GM19043 (cell line): ENCODE data around the gene RASSF5.

Experiments
- ATAC-seq: cut with Tn5 transposase; IDR thresholded peaks from one replicate; pipeline ENCODE4 v1.9.1; 2021; ENCODE audit warnings: low read depth; ENCODE audit not compliant: unreplicated experiment

Gene RASSF5

DNA sequence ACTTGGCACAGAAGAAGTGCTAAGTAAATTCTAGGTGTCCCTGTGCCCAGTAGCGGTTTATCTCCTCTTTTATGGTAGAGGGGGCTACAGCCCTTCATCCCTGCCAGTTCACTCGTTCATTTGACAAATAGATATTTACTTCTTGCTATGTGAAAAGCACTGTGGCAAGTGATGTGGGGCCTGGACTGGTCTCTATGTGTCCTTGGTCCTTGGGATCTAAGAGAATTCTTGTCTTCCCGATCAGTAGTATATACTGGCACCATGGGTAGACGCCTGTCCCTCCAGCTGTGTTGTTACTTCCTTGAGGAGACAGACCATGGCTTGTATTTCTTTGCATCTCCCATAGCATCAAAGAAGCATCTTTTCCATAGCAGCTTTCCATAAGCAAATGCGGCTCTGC lies 75.2 kb downstream of the RASSF5 start:
- ATAC-seq = no peak

DNA sequence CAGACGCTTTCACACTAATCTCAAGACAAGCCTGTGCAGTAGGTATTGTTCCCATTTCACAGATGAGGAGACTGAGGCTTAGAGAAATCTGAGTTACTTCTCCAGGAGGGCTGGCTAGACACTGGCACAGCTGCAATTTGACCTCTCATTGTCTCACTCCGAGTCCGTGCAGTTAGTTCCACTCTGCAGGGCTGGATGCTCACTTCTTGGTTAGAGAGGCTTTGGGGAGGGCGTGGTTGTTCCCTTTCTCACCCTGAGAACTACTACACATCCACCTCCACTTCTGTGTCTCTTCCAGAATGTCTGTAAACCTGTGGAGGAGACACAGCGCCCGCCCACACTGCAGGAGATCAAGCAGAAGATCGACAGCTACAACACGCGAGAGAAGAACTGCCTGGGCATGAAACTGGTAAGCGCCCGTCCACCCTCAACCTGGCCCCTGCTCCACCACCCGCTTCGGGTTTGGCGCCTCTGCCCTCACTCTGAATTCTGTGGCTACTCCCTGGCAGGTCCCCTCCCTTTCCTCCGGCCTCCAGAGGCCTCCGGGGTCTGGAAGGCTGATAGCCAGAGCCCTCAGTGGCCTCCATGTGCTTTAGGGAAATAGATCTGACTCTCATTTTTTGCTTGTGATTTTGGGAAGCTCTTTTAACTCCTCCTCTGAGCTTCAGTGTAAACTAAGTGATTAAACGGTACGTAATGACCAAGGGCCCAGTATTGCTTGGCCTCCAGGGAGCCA lies 75.8 kb downstream of the RASSF5 start:
- ATAC-seq = no peak

DNA sequence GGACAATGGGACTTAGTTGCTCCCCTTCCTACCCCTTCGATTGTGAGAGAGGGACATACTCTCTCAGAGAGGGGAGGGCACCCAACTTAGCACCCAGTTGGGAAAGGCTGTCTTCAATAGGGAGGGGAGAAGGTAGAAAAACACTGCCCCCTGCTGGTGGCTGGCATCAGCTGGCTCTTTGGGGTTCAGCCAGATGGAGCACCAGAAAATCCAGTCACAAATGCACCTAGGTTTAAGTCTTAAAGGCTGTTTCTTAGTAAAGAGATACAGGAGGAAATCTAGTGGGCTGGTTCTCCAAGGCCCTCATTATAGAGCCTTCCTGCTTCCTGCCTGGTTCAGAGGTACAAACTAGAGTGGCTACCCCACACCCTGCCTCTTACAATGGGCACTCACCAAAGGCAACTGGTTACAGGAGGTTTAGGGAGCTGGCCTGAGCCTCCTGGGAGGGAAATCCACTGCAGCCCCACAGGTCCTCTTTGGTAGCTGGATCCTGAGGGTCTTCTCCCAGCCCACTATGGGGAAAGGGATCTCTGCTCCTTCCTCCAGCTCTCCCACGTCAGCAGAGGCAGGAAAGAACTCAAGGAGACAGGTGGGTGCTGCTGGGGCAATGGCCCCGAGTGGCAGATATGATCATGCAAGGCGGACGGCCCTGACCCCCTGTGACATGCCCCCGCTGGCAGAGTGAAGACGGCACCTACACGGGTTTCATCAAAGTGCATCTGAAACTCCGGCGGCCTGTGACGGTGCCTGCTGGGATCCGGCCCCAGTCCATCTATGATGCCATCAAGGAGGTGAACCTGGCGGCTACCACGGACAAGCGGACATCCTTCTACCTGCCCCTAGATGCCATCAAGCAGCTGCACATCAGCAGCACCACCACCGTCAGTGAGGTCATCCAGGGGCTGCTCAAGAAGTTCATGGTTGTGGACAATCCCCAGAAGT lies 76.6 kb downstream of the RASSF5 start:
- ATAC-seq = no peak

DNA sequence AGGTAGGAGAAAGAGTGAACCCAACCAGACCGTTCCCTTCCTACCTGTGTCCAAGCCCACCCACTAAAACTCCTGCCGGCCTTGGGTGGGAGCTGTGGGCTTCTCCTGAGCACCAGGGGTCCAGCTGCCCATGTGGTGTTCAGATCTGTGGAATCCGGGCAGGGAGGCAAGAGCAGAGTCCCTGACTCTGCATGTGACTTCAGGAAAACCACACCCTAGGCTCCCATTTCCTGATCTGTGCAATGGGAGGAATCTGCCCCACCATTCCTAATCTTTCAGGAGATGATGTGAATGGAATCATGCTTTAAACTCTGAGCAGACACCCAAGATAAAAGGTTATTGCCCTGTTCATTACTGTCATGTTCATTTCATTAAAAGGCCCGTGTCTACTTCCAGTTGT lies 77.4 kb downstream of the RASSF5 start:
- ATAC-seq = no peak

DNA sequence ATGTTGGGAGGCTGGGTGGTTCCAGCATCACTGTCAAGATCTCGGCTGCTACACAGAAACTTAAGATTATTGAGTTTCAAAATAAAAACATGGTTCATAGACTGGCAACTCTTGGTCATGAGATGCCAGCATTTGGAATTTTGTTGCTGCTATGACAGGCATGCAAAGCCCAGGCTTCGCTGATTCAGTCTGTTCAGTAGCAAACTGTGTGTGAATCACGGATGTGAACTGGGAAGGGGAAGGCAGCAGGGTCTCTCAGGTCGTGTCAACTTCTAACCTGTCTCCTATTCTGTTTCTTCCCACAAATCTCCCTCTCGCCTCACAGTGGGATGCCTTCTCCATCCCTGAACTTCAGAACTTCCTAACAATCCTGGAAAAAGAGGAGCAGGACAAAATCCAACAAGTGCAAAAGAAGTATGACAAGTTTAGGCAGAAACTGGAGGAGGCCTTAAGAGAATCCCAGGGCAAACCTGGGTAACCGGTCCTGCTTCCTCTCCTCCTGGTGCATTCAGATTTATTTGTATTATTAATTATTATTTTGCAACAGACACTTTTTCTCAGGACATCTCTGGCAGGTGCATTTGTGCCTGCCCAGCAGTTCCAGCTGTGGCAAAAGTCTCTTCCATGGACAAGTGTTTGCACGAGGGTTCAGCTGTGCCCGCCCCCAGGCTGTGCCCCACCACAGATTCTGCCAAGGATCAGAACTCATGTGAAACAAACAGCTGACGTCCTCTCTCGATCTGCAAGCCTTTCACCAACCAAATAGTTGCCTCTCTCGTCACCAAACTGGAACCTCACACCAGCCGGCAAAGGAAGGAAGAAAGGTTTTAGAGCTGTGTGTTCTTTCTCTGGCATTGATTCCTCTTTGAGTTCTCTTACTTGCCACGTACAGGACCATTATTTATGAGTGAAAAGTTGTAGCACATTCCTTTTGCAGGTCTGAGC lies 79.4 kb downstream of the RASSF5 start:
- no peak for ATAC-seq

DNA sequence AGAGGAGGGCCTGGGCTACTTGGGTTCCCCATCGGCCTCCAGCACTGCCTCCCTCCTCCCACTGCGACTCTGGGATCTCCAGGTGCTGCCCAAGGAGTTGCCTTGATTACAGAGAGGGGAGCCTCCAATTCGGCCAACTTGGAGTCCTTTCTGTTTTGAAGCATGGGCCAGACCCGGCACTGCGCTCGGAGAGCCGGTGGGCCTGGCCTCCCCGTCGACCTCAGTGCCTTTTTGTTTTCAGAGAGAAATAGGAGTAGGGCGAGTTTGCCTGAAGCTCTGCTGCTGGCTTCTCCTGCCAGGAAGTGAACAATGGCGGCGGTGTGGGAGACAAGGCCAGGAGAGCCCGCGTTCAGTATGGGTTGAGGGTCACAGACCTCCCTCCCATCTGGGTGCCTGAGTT lies 80.6 kb downstream of the RASSF5 start:
- no peak for ATAC-seq

DNA sequence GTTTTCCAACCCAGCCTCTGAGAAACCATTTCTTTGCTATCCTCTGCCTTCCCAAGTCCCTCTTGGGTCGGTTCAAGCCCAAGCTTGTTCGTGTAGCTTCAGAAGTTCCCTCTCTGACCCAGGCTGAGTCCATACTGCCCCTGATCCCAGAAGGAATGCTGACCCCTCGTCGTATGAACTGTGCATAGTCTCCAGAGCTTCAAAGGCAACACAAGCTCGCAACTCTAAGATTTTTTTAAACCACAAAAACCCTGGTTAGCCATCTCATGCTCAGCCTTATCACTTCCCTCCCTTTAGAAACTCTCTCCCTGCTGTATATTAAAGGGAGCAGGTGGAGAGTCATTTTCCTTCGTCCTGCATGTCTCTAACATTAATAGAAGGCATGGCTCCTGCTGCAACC lies 81.2 kb downstream of the RASSF5 start:
- no peak for ATAC-seq

DNA sequence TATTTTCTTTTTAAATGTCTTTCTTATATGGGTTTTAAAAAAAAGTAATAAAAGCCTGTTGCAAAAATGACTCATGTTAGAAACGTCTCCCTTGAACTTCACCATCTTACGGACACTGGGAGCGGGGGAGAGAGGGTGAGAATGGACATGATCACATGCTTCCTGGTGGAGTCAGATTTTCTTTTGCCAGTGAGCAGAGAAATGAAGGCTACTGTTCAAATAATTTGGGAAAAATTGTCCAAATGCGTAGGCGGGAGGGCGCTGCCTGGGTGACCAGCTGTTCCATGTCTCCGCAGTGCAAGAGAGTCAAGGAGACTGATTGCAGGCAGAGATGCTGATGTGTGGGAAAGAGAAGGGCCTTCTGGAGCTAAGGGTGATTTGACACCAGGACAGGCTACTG lies 81.9 kb downstream of the RASSF5 start:
- ATAC-seq = no peak

DNA sequence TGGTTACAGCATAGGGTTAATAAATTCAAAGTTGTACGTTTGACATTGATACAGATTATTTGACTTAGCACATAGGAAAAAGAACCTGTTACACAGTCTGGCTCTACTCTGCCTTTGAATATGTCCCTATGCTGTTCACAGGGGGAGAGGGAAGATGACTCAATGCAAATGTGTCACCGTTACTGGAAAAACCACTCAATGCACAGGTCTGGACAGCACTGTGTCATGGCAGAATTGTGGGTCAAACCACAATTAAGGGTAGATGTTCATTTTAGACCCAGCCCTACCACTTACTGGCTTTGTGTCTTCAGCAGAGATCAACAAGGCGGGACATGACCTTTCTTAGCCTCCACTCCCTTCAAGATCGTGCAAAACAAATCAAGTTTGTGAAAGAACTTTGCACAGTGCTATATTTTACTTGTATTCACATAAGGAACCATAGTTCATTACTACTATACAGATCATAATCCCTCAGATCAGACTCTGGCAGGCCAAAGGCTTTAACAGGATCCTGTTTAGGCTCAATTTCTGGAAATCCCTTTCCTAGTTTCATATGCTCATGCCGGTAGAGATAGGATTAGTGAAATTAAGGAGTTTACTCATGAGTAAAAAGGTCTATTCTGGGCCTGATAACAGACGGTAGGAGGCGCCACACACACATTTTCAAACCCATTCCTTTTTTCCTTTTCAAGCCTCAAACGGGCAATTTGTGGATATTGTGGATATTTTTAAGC lies 82.9 kb downstream of the RASSF5 start:
- no peak for ATAC-seq

DNA sequence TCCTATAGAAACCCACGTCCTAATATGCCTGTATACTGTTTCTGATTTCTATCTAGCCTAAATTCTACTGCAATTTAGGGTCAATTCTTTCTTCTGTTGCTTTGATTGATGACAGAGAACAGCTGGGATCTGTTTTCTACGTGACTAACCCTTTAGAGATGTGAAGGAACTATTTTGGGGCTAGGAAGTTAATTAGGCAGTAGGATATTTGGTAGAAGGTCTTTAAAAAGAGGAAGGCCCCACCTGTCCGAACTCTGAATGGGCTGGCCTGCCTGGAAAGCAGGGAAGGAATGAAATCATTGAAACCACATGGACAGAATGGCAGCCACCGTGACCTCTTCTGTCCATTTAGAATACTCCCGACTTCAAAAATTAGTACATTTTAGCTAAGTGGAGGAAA lies 83.9 kb downstream of the RASSF5 start:
- ATAC-seq = no peak

DNA sequence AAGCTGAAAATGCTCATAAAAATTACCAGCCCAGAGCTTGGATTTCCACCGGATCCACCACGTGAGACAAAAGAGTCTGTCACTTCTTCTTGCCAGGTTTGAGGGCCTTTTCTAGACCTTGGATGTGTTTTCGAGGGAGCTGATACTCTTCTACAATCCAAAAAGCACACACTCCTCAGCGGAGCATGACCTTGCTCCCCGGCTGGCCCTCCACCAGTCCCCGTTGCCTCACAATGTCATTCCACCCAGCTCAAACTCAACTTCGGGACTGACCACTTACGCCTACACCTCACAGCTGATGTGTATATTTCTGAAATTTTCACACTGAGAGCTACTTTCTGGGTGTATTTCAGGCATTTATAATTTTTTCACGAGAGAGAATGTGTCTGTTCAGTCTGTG lies 84.4 kb downstream of the RASSF5 start:
- ATAC-seq = no peak

DNA sequence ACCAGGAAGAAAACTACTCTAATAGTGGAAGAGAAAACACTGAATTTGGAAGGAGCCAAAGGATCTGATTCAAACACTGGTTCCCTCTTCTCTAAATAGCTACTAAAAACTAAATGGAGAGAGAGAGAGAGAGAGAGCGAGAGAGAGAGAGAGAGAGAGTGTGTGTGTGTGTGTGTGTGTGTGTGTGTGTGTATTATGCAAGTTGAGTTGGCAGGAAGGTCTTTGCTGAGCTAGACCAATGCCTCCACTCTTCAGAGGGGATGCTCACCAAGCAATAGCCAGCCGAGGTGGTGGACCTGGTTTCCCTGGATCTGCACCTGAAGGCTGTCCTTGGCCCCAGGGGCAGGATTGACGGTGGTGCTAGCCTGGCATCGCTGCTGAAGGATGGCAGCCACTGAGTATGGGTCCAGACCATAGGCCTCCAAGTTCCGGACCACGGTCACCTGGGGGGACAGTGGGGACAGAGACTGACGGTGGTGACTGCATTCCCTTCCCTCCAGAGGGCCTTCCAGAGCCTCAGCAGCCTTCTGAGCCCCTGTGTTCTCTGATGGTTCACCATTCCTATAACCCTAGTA lies 86.1 kb downstream of the RASSF5 start:
- no peak for ATAC-seq

DNA sequence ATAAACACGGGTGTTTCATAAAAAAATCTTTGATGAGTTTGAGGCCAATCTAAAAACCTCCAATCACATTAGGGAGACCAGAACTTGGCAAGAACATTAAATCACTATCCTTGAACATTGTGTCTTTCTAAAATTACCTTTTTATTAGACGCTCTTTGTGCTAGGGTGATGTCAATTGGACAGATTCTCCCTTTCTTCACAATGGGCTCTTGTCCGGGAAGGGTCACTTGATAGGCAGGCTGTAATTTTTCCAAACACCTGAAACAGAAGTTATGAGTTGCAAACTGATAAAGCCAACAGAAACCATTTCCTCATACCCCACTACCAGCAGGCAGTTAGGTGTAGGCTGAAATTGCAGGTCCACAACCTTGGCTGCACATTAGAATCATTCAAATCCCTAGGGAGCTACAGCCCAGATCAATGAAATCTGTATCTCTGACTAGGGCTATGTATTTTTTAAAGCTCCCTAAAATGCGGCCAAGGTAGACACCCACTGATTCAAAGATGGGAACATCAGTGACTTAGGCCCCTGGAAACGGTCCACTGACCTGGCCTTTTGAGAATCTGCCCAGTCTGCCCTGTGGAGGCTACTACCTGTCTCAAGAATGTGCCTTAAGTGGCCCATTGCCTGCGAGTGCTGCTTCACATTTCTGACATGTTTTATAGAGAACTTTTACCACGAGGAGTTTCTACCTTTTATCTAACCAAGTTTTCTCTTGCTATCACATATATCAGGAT lies 88.4 kb downstream of the RASSF5 start:
- ATAC-seq = no peak

DNA sequence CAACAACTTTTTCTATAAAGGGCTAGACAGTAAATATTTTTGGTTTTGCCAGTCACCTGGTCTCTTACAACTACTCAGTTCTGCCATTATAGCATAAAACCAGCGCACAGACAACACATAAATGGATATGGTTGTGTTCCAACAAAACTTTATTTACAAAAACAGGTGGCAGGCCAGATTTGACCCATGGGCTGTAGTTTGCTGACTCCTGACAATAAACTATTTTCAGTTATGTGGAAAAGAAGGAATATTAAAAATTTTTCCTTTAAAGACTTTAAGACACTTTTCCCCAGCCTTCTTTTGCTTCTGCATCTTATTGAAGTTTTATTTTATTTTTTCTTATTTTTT lies 89.0 kb downstream of the RASSF5 start:
- ATAC-seq = no peak

DNA sequence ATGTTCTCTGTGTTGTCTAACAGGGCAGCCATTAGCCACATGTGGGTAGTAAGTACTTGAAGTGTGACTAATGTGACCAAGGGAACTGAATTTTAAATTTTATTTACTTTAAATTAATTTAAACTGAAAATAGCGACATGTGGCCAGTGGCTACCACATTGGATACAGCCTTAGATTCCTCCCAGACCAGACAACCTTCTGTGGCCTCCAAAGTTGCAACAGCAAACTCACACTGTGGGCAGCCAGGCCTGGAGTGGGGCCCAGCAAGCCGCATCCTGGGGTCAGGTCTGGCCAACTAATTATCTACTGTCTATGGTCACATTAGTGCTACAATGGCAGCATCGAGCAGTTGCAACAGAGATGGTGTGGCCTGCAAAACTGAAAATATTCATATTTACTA lies 93.2 kb downstream of the RASSF5 start:
- no peak for ATAC-seq

DNA sequence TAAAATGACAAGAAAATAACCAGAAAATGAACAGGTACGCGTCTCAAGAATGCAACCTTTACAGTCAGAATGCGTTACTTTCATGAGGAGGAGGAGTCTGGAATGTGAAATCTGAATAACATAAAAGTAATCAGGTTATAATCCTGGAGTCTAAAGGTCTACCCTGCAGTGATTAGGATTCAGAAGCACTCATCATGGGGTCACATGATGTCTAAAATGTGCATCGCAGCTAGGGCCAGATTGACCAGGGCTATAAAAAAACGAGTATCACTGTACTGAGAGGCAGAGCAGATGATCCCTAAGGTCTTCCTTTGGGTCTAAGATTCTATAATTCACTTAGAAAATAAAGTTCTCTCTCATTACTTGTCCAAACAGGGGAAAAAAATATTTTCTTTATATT lies 97.5 kb downstream of the RASSF5 start:
- no peak for ATAC-seq

DNA sequence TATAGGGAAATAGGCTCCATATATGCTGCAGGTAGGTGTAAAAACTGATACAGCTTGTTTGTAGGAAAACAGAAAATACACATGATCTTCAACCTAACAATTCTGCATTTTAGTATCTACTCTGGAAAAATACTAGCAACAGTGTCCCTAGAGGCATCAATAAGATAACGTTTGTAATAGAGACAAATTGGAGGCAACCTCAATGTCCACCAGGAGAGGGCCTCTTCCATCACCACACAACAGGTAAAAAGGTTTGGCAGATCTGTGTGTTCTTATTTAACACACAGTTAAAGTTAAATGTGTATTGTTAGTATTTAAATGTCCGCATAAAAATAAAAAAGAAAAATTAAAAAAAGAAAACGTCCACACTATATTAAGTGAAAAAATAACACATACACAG lies 99.5 kb downstream of the RASSF5 start:
- no peak for ATAC-seq

DNA sequence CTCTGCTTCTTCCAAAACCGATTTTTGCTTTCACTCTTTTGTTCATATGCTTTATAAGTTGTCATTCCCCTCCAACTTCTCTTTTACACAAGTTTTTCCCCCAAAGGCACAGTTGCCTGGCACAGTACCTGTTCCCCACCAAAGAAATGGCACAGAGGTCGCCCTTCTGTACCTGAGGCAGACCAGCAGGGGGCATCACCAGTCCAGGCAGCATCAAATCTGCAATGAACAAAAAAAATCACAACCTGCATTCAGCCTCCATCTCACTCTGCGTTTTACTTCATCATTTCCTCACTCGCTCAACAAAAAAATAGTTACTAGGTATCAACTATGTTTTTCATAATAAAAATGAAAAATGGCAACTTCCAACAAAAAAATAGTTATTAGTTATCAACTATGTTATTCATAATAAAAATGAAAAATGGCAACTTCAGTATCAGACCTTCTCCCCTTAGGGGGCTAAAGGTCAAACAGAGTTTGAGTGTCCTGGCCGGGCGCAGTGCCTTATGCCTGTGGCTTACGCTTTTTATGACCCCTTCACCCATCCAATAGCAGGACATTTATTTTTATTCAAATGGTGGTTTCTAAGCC lies 100.9 kb downstream of the RASSF5 start:
- ATAC-seq = no peak
